Measurements from ENCODE around the gene HDAC4. TPM values are rescaled to one million over a fixed set of nuclear protein-coding genes. Genes with fewer than 3 reads are reported as not detected.
A peak's percentile ranks its signal among the peaks of the same experiment; 100 is the strongest.
"Not testable (repeated sequence)": the region's sequence is repeated elsewhere in the genome, so short reads cannot be mapped to it uniquely, and the experiment has no call there.

The HDAC4 gene
- total RNA-seq, 1 experiment from 2014 or later: 40.1 TPM

DNA sequence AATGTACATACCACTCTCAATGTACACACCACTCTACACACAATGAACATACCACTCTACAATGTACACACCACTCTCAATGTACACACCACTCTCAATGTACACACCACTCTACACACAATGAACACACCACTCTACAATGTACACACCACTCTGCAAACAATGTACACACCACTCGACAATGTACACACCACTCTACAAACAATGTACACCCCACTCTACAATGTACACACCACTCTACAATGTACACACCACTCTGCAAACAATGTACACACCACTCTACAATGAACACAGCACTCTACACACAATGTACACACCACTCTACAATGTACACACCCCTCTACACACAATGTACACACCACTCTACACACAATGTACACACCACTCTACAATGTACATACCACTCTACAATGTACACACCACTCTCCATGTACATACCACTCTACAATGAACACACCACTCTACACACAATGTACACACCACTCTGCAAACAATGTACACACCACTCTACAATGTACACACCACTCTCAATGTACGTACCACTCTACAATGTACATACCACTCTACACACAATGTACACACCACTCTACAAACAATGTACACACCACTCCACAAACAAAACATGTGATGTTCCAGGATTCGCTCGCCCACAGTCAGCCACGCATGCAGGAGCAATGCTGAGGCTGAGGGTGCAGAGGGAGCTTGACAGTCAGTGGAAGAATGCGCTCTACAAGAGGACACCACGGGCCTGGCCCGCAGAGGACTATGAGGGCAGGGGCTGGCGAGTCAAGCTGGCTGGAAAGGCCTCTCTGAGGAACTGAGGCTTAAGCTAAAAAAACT is 118.2 kb downstream of the HDAC4 start:
- no peaks in the 10 kb centered on the region for H3K36me3 ChIP-seq (ENCODE audit: control insufficient read depth, insufficient read depth, low read length)
- no peak overlapping the region for H3K4me3 ChIP-seq (ENCODE audit: low read depth in 2 of 2, low read length in 2 of 2)
- no peak for DNase-seq (ENCODE audit: low read depth, low spot score)
- in situ Hi-C loops (cut with HindIII; ENCODE audit: low pct_unique_long_range_greater_than_20kb, low sequenced_read_pairs): no loop called here
- ChIA-PET CTCF (no interaction called here), POLR2A (no interaction called here)
- intact Hi-C loops (cut with micrococcal nuclease; ENCODE audit: unreplicated experiment): no loop called here
- no peaks in the 10 kb centered on the region for H3K27me3 ChIP-seq (ENCODE audit: control insufficient read depth, insufficient read depth, low read length)
- H3K4me1 ChIP-seq (ENCODE audit: control insufficient read depth, insufficient read depth, low read length): peaks cover 15% of the 10 kb centered on the region; the same call in 1 of the 2 replicates
- ATAC-seq: no peak
- TF ChIP-seq SIN3A (IDR thresholded peaks at IDR 0.05; ENCODE audit: borderline replicate concordance, insufficient read depth, low read depth, low read length): no peak
- no peaks in the 10 kb centered on the region for H3K9me3 ChIP-seq (ENCODE audit: control insufficient read depth, insufficient read depth, low read depth, low read length)
- no peak overlapping the region for H3K27ac ChIP-seq (ENCODE audit: low read length)
- no TSS peak for BruUV-seq (replicated peaks)

DNA sequence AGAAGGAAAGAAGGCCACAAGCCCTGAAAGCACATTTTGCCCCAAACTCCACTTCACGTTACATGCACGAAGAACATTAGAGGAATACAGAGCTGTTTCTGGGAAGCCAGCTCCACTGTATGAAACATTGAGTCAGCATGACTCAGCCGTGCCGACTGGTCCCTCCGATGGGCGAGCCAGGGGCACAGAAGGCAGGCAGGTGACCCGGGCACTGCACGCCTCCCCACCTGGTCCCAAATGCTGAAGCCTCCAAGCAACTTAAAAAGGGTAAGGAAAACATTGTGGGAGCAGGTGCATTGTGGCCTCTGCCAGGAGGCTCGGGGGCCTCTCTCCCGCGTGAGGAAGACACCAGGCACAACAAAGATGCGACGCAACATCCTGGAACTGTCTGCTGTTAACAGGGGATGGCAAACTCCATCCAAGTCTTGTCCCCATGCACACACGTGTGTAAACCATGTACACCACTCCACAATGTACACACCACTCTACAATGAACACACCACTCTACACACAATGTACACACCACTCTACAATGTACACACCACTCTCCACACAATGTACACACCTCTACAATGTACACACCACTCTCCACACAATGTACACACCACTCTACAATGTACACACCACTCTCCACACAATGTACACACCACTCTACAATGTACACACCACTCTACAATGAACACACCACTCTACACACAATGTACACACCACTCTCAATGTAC is 120.4 kb downstream of the HDAC4 start:
- H3K27ac ChIP-seq (ENCODE audit: low read length): peak overlapping the region; percentile 77; the same call in 1 of the 2 replicates
- ATAC-seq: peak; percentile 83
- POLR2A ChIA-PET; H3K4me3 ChIP-seq (ENCODE audit: low read depth in 2 of 2, low read length in 2 of 2); BruUV-seq (replicated peaks); in situ Hi-C loops (cut with HindIII; ENCODE audit: low pct_unique_long_range_greater_than_20kb, low sequenced_read_pairs); H3K36me3 ChIP-seq (ENCODE audit: control insufficient read depth, insufficient read depth, low read length); H3K9me3 ChIP-seq (ENCODE audit: control insufficient read depth, insufficient read depth, low read depth, low read length); CTCF ChIA-PET; intact Hi-C loops (cut with micrococcal nuclease; ENCODE audit: unreplicated experiment); H3K27me3 ChIP-seq (ENCODE audit: control insufficient read depth, insufficient read depth, low read length): not testable (repeated sequence)
- DNase-seq (ENCODE audit: low read depth, low spot score): peak; percentile 35
- H3K4me1 ChIP-seq (ENCODE audit: control insufficient read depth, insufficient read depth, low read length): peaks cover 25% of the 10 kb centered on the region

DNA sequence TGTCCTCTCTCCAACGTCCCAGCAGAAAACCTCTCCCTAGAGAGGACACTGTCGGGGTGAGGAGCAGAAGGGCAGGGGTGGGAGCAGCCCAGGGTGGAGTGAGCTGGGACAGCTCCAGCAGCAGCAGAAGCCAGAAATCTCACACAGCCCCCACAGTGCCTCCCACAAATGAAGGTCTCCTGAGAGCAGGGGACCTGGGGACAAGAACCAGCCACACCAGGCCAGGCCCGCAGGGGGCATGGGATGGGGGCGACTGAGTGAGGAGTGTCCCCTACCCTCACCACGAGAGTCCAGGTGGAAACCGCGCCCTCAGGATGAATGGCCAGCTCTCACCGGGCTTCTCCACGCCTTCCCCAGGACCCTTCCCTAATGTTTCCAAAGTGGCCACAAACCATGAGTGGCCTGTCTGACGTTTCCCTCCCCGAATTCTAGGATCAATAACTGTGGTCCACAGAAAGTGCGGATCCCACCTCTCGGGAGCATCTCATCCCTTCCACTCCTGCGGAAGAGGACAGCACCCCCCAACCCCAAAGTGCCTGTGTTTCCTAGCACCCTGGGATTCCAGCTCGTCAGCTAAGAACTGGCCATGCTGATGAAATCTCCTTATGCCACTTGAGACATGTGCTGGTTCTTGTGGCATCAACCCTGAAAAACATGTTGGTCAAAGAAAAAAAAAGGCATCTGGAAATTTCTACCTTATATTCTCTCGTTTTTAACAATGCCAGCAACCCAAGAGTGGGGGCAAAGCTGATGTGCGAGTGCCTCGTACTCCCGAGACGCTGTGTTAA is 121.1 kb downstream of the HDAC4 start:
- H3K36me3 ChIP-seq (ENCODE audit: control insufficient read depth, insufficient read depth, low read length): no peaks in the 10 kb centered on the region
- intact Hi-C loops (cut with micrococcal nuclease; ENCODE audit: unreplicated experiment): no loop called here
- DNase-seq (ENCODE audit: low read depth, low spot score) (no peak), ATAC-seq (no peak)
- no TSS peak for BruUV-seq (replicated peaks)
- CTCF ChIA-PET: no interaction called here
- no peaks in the 10 kb centered on the region for H3K9me3 ChIP-seq (ENCODE audit: control insufficient read depth, insufficient read depth, low read depth, low read length)
- H3K4me1 ChIP-seq (ENCODE audit: control insufficient read depth, insufficient read depth, low read length): peaks cover 33% of the 10 kb centered on the region
- H3K27ac ChIP-seq (ENCODE audit: low read length): peak overlapping the region; percentile 77; the same call in 1 of the 2 replicates
- POLR2A ChIA-PET: no interaction called here
- in situ Hi-C loops (cut with HindIII; ENCODE audit: low pct_unique_long_range_greater_than_20kb, low sequenced_read_pairs): no loop called here
- no peak overlapping the region for H3K4me3 ChIP-seq (ENCODE audit: low read depth in 2 of 2, low read length in 2 of 2)
- no peak for TF ChIP-seq POLR2AphosphoS5 (IDR thresholded peaks at IDR 0.05; ENCODE audit: low read depth, low read length)
- TF ChIP-seq, protein P1, sequence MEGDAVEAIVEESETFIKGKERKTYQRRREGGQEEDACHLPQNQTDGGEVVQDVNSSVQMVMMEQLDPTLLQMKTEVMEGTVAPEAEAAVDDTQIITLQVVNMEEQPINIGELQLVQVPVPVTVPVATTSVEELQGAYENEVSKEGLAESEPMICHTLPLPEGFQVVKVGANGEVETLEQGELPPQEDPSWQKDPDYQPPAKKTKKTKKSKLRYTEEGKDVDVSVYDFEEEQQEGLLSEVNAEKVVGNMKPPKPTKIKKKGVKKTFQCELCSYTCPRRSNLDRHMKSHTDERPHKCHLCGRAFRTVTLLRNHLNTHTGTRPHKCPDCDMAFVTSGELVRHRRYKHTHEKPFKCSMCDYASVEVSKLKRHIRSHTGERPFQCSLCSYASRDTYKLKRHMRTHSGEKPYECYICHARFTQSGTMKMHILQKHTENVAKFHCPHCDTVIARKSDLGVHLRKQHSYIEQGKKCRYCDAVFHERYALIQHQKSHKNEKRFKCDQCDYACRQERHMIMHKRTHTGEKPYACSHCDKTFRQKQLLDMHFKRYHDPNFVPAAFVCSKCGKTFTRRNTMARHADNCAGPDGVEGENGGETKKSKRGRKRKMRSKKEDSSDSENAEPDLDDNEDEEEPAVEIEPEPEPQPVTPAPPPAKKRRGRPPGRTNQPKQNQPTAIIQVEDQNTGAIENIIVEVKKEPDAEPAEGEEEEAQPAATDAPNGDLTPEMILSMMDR (IDR thresholded peaks at IDR 0.05): no peak
- no peak for TF ChIP-seq SIN3A (IDR thresholded peaks at IDR 0.05; ENCODE audit: borderline replicate concordance, insufficient read depth, low read depth, low read length)
- TF ChIP-seq, protein P2, sequence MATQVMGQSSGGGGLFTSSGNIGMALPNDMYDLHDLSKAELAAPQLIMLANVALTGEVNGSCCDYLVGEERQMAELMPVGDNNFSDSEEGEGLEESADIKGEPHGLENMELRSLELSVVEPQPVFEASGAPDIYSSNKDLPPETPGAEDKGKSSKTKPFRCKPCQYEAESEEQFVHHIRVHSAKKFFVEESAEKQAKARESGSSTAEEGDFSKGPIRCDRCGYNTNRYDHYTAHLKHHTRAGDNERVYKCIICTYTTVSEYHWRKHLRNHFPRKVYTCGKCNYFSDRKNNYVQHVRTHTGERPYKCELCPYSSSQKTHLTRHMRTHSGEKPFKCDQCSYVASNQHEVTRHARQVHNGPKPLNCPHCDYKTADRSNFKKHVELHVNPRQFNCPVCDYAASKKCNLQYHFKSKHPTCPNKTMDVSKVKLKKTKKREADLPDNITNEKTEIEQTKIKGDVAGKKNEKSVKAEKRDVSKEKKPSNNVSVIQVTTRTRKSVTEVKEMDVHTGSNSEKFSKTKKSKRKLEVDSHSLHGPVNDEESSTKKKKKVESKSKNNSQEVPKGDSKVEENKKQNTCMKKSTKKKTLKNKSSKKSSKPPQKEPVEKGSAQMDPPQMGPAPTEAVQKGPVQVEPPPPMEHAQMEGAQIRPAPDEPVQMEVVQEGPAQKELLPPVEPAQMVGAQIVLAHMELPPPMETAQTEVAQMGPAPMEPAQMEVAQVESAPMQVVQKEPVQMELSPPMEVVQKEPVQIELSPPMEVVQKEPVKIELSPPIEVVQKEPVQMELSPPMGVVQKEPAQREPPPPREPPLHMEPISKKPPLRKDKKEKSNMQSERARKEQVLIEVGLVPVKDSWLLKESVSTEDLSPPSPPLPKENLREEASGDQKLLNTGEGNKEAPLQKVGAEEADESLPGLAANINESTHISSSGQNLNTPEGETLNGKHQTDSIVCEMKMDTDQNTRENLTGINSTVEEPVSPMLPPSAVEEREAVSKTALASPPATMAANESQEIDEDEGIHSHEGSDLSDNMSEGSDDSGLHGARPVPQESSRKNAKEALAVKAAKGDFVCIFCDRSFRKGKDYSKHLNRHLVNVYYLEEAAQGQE (IDR thresholded peaks at IDR 0.05; ENCODE audit: insufficient read depth in 1 of 2, low read depth in 2 of 2, low read length in 1 of 2): no peak
- no peak for TF ChIP-seq TCF7L2 (IDR thresholded peaks at IDR 0.05; ENCODE audit: low read depth, low read length)
- no peaks in the 10 kb centered on the region for H3K27me3 ChIP-seq (ENCODE audit: control insufficient read depth, insufficient read depth, low read length)
